SK-N-SH treated with all-trans-retinoic acid at 6 μM for 48 hours (cell line): ENCODE data around the gene AZU1.

ENCODE experiments used
- ATAC-seq: fragments of 200-7000 bp; cut with Tn5 transposase; 3 replicates; pipeline ENCODE4 v1.9.1; 2020; ENCODE audit warnings: mild to moderate bottlenecking, moderate library complexity
- ARNTL ChIP-seq: fragments of 450-650 bp; formaldehyde crosslinking; IDR thresholded peaks from 2 replicates; pipeline ENCODE4 v1.5.0; 2020; ENCODE audit warnings: low read depth, mild to moderate bottlenecking, moderate library complexity, borderline replicate concordance
- BACH2 ChIP-seq: fragments of 250-450 bp; sonication (Bioruptor Pico); IDR thresholded peaks from 2 replicates; pipeline ENCODE4 v1.9.0; 2021; ENCODE audit warnings: mild to moderate bottlenecking, borderline replicate concordance
- CREB5 ChIP-seq: fragments of 250-450 bp; sonication (Bioruptor Pico); IDR thresholded peaks from 2 replicates; pipeline ENCODE4 v1.5.1; 2020; ENCODE audit warnings: low read depth, mild to moderate bottlenecking, moderate library complexity
- CSDC2 ChIP-seq: fragments of 250-450 bp; sonication (Bioruptor Pico); IDR thresholded peaks from 2 replicates; pipeline ENCODE4 v1.5.0; 2020; ENCODE audit warnings: mild to moderate bottlenecking, moderate library complexity
- CSRNP3 ChIP-seq: fragments of 250-450 bp; sonication (Bioruptor Pico); IDR thresholded peaks from 2 replicates; pipeline ENCODE4 v1.5.1; 2021; ENCODE audit warnings: mild to moderate bottlenecking, moderate library complexity
- ESRRG ChIP-seq: fragments of 250-450 bp; sonication (Bioruptor Pico); IDR thresholded peaks from 2 replicates; pipeline ENCODE4 v1.6.1; 2021; ENCODE audit warnings: mild to moderate bottlenecking
- GLIS3 ChIP-seq: fragments of 250-450 bp; sonication (Bioruptor Pico); IDR thresholded peaks from 2 replicates; pipeline ENCODE4 v1.5.0; 2020; ENCODE audit warnings: mild to moderate bottlenecking, moderate library complexity
- OSR1 ChIP-seq: fragments of 250-450 bp; sonication (Bioruptor Pico); IDR thresholded peaks from 2 replicates; pipeline ENCODE4 v1.8.0; 2022; ENCODE audit warnings: moderate library complexity, mild to moderate bottlenecking, inconsistent platforms
- PATZ1 ChIP-seq: fragments of 250-450 bp; sonication (Bioruptor Pico); IDR thresholded peaks from 2 replicates; pipeline ENCODE4 v1.8.0; 2020; ENCODE audit warnings: mild to moderate bottlenecking, moderate library complexity, borderline replicate concordance
- PPARA ChIP-seq: fragments of 250-450 bp; sonication (Bioruptor Pico); IDR thresholded peaks from 2 replicates; pipeline ENCODE4 v1.5.0; 2020; ENCODE audit warnings: mild to moderate bottlenecking, borderline replicate concordance
- SNAI2 ChIP-seq: fragments of 250-450 bp; sonication (Bioruptor Pico); IDR thresholded peaks from 2 replicates; pipeline ENCODE4 v1.5.0; 2020; ENCODE audit warnings: mild to moderate bottlenecking, moderate library complexity
- TCF4 ChIP-seq: fragments of 250-450 bp; sonication (Bioruptor Pico); IDR thresholded peaks from 2 replicates; pipeline ENCODE4 v1.8.0; 2021; ENCODE audit warnings: mild to moderate bottlenecking, moderate library complexity, borderline replicate concordance
- ZC3H10 ChIP-seq: fragments of 250-450 bp; sonication (Bioruptor Pico); IDR thresholded peaks from 2 replicates; pipeline ENCODE4 v1.5.1; 2021; ENCODE audit warnings: mild to moderate bottlenecking, moderate library complexity
- ZFP3 ChIP-seq: fragments of 250-450 bp; sonication (Bioruptor Pico); IDR thresholded peaks from 2 replicates; pipeline ENCODE4 v1.5.0; 2020; ENCODE audit warnings: mild to moderate bottlenecking, moderate library complexity
- ZNF565 ChIP-seq: fragments of 450-650 bp; formaldehyde crosslinking; conservative IDR thresholded peaks from 2 replicates; pipeline ENCODE4 v1.5.0; 2020; ENCODE audit warnings: low read depth, mild to moderate bottlenecking, moderate library complexity
- ZNF70 ChIP-seq: fragments of 450-650 bp; formaldehyde crosslinking; IDR thresholded peaks from 2 replicates; pipeline ENCODE4 v1.5.0; 2020; ENCODE audit warnings: mild to moderate bottlenecking, moderate library complexity
- ZNF8 ChIP-seq: fragments of 450-650 bp; formaldehyde crosslinking; IDR thresholded peaks from 2 replicates; pipeline ENCODE4 v1.5.0; 2020; ENCODE audit warnings: mild to moderate bottlenecking, moderate library complexity
- TF ChIP-seq, protein P1 (sequence below): fragments of 250-450 bp; sonication (Bioruptor Pico); IDR thresholded peaks from 2 replicates; pipeline ENCODE4 v1.8.0; 2021; ENCODE audit warnings: low read depth, mild to moderate bottlenecking, moderate library complexity, borderline replicate concordance

The AZU1 gene

GRCh38 chr19:861756-862580 is 34.3 kb downstream of the AZU1 start:
- ATAC-seq: peak; percentile 42
- no peak for TF ChIP-seq BACH2 (CRISPR knock-in tag)
- TF ChIP-seq ZNF565 (CRISPR knock-in tag): no peak
- no peak for TF ChIP-seq ZNF70
- TF ChIP-seq ESRRG (CRISPR knock-in tag): no peak
- TF ChIP-seq ARNTL (CRISPR knock-in tag): no peak
- no peak for TF ChIP-seq ZNF8
- TF ChIP-seq, protein P1, sequence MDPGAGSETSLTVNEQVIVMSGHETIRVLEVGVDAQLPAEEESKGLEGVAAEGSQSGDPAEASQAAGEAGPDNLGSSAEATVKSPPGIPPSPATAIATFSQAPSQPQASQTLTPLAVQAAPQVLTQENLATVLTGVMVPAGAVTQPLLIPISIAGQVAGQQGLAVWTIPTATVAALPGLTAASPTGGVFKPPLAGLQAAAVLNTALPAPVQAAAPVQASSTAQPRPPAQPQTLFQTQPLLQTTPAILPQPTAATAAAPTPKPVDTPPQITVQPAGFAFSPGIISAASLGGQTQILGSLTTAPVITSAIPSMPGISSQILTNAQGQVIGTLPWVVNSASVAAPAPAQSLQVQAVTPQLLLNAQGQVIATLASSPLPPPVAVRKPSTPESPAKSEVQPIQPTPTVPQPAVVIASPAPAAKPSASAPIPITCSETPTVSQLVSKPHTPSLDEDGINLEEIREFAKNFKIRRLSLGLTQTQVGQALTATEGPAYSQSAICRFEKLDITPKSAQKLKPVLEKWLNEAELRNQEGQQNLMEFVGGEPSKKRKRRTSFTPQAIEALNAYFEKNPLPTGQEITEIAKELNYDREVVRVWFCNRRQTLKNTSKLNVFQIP (CRISPR knock-in tag): no peak

DNA sequence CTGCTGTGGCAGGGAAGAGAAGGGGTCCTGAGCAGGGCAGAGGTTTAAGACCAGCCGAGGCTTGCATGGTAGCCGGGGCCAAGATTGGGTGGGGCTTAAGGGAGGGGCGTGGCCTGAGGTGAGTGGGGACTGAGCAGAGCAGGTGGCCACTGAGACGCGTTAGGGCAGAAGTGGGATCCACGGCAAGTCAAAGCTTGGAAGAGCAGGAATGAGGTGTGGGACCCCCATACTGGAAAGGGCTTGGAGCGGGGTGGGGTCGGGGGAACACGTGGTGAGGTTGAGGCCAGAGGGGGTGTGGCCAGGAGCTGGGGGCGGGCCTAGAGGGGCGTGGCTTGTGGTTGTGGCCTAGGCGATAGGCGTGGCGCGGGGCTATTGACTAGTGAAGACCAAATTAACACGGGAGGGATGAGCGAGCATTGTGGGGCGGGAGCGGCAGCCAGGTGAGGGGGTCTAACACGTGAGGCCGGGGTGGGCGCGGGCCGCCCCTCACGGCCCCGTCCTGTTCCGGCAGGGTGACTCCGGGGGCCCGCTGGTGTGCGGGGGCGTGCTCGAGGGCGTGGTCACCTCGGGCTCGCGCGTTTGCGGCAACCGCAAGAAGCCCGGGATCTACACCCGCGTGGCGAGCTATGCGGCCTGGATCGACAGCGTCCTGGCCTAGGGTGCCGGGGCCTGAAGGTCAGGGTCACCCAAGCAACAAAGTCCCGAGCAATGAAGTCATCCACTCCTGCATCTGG is 35.1 kb downstream of the AZU1 start:
- ATAC-seq: peak; percentile 61
- no peak for TF ChIP-seq BACH2 (CRISPR knock-in tag)
- TF ChIP-seq ARNTL (CRISPR knock-in tag): no peak
- TF ChIP-seq PPARA (CRISPR knock-in tag): no peak
- no peak for TF ChIP-seq ZC3H10 (CRISPR knock-in tag)
- TF ChIP-seq ESRRG (CRISPR knock-in tag): no peak
- TF ChIP-seq CREB5 (CRISPR knock-in tag): no peak
- no peak for TF ChIP-seq CSDC2 (CRISPR knock-in tag)
- no peak for TF ChIP-seq ZNF565 (CRISPR knock-in tag)
- TF ChIP-seq, protein P1 (CRISPR knock-in tag): no peak

DNA sequence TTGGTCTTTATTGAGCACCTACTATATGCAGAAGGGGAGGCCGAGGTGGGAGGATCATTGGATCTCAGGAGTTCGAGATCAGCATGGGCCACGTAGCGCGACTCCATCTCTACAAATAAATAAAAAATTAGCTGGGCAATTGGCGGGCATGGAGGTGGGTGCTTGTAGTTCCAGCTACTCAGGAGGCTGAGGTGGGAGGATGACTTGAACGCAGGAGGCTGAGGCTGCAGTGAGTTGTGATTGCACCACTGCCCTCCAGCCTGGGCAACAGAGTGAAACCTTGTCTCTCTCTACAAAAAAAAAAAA is 35.6 kb downstream of the AZU1 start:
- no peak for ATAC-seq
- TF ChIP-seq TCF4 (CRISPR knock-in tag) (no peak), PATZ1 (CRISPR knock-in tag) (no peak), ARNTL (CRISPR knock-in tag) (no peak), GLIS3 (CRISPR knock-in tag) (no peak), ZNF565 (CRISPR knock-in tag) (no peak)
- TF ChIP-seq, protein P1 (CRISPR knock-in tag): no peak

DNA sequence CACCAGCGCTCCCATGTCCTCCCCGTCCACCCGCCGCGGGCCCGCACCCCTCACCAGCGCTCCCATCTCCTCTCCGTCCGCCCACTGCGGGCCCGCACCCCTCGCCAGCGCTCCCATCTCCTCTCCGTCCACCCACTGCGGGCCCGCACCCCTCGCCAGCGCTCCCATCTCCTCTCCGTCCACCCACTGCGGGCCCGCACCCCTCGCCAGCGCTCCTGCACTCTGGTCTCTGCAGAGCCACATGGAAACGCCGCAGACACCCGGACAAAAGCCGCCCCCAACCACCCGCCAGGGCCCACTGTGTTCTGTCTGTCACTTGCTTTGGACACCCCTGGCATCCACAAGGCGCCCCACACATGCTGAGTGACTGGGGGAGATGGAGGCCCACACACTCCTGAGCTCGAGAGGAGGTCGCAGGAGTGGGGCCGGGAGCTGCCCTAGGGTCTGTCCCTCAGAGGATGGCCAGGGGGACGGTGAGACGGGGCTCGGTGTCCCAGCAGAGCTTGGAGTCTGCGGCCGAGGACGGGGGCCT is 39.2 kb downstream of the AZU1 start:
- TF ChIP-seq, protein P1 (CRISPR knock-in tag): no peak
- TF ChIP-seq ZFP3 (CRISPR knock-in tag) (no peak), BACH2 (CRISPR knock-in tag) (no peak), TCF4 (CRISPR knock-in tag) (no peak), ZC3H10 (CRISPR knock-in tag) (no peak), ESRRG (CRISPR knock-in tag) (no peak), SNAI2 (no peak), ZNF70 (no peak), ZNF8 (no peak), CSRNP3 (CRISPR knock-in tag) (no peak), OSR1 (no peak), CSDC2 (CRISPR knock-in tag) (no peak)
- ATAC-seq: no peak
